Lung (tissue), 12 donors: ENCODE data around the gene DUSP2. TPM values are rescaled to one million over a fixed set of nuclear protein-coding genes. Genes with fewer than 3 reads are reported as not detected.
A peak's percentile ranks its signal among the peaks of the same experiment; 100 is the strongest.

Source experiments
- ATAC-seq: fragments of 200-7000 bp; cut with Tn5 transposase; one replicate; pipeline ENCODE4 v1.9.1; 2020; ENCODE audit warnings: moderate number of reproducible peaks; ENCODE audit not compliant: insufficient read depth, low FRiP score
- DNase-seq, 3 donors: peaks; one replicate each; pipeline ENCODE4 v3.0.0-alpha.2; 2013 to 2017
- H3K27ac ChIP-seq, 2 donors: one replicate each; pipeline ENCODE4 v1.5.1; 2013; ENCODE audit warnings: mild to moderate bottlenecking in 2 of 2, moderate library complexity in 2 of 2, control low read depth in 1 of 2, inconsistent platforms in 1 of 2, low read depth in 1 of 2, low read length in 1 of 2
- H3K27me3 ChIP-seq, 3 donors: one replicate each; pipeline ENCODE4 v1.5.1; 2013; ENCODE audit warnings: low read length in 2 of 3; ENCODE audit not compliant: control insufficient read depth in 3 of 3, insufficient read depth in 3 of 3
- H3K36me3 ChIP-seq, 4 donors: one replicate each; pipeline ENCODE4 v1.5.1; 2013; ENCODE audit warnings: low read length in 4 of 4, mild to moderate bottlenecking in 1 of 4, moderate library complexity in 1 of 4; ENCODE audit not compliant: control insufficient read depth in 4 of 4, insufficient read depth in 4 of 4
- H3K4me1 ChIP-seq, 5 donors: one replicate each; pipeline ENCODE4 v1.5.1; 2013; ENCODE audit warnings: low read length in 5 of 5, mild to moderate bottlenecking in 2 of 5, moderate library complexity in 1 of 5; ENCODE audit not compliant: control insufficient read depth in 5 of 5, insufficient read depth in 5 of 5
- H3K4me3 ChIP-seq: one replicate; pipeline ENCODE4 v1.5.1; 2013; ENCODE audit warnings: mild to moderate bottlenecking, control low read depth, moderate library complexity
- H3K9ac ChIP-seq, 2 donors: one replicate each; pipeline ENCODE4 v1.5.1; 2013; ENCODE audit warnings: low read length in 2 of 2, control low read depth in 1 of 2; ENCODE audit not compliant: insufficient read depth in 1 of 2
- H3K9me3 ChIP-seq, 4 donors: one replicate each; pipeline ENCODE4 v1.5.1; 2013; ENCODE audit warnings: low read length in 3 of 4, mild to moderate bottlenecking in 1 of 4, moderate library complexity in 1 of 4; ENCODE audit not compliant: control insufficient read depth in 4 of 4, insufficient read depth in 3 of 4
- CTCF ChIP-seq: IDR thresholded peaks from 2 replicates; pipeline ENCODE4 v1.5.1; 2012; ENCODE audit warnings: mild to moderate bottlenecking; ENCODE audit errors: control extremely low read depth, extremely low read depth
- WGBS, 2 donors: extraction: QIAGEN DNeasy Blood & Tissue Kit; methylation state at CpG; one replicate each; pipeline ENCODE4 v1.1.7; 2013; 5-methylcytosine and 5-hydroxymethylcytosine counted together
- polyA plus RNA-seq, 2 donors: library from polyadenylated mRNA; stranded (reverse); fragments of 200-250 nt; gene quantifications; one replicate each; pipeline ENCODE4 v1.2.1, GENCODE V29; 2013
- total RNA-seq, 2 donors: library from RNA; depleted of rRNA in 1 of 2; stranded (reverse); fragments of >200 nt in 1 of 2; gene quantifications; one replicate each; pipeline ENCODE4 v1.2.1, GENCODE V29; 2014 to 2021
- donor health status: control.
- donor health status: control.
- donor health status: Bipolar disorder and iron deficiency.
- donor health status: healthy.
- donor health status: DM: yes; HTN: yes; CAD: no.

Gene DUSP2
- total and polyA plus RNA-seq, 4 donors, result 3.5 to 33.6 (median 5.8) TPM

- 87 to 90% methylated on average over 6 of the region's 6 CpGs for WGBS, 2 donors
- no peak overlapping the region for H3K4me3 ChIP-seq
- no peak for DNase-seq
- H3K36me3 ChIP-seq, result peaks cover 0 to 1% (median 0%) of the 10 kb centered on the region in 4 donors
- H3K4me1 ChIP-seq, result peaks cover 0 to 5% (median 0%) of the 10 kb centered on the region in 5 donors
- H3K9ac ChIP-seq, result no peak overlapping the region
- H3K27ac ChIP-seq, result no peak overlapping the region
- H3K9me3 ChIP-seq, result no peaks in the 10 kb centered on the region
- H3K27me3 ChIP-seq, result no peaks in the 10 kb centered on the region
- no peak for ATAC-seq
- no peak for TF ChIP-seq CTCF
Observed at GRCh38 chr2:96175951-96176350, 30.7 kb upstream of the DUSP2 start.

GRCh38 chr2:96174251-96175144 lies 29.3 kb upstream of the DUSP2 start:
- no peak overlapping the region for H3K27ac ChIP-seq
- peak; percentile 64 to 72 (median 65) for DNase-seq
- no peaks in the 10 kb centered on the region for H3K36me3 ChIP-seq
- H3K27me3 ChIP-seq, result no peaks in the 10 kb centered on the region
- ATAC-seq, result peak; percentile 86
- H3K9ac ChIP-seq, result no peak overlapping the region
- peaks cover 0 to 5% (median 0%) of the 10 kb centered on the region in 5 donors for H3K4me1 ChIP-seq
- WGBS, 2 donors, result 50 to 51% methylated on average over 8 of the region's 8 CpGs
- H3K4me3 ChIP-seq, result no peak overlapping the region
- H3K9me3 ChIP-seq, result peaks cover 0 to 3% (median 1%) of the 10 kb centered on the region in 4 donors
- peak; percentile 87 for TF ChIP-seq CTCF

GRCh38 chr2:96171831-96172230 lies 26.6 kb upstream of the DUSP2 start:
- Histone ChIP-seq H3K4me3 (no peak overlapping the region), H3K36me3 (no peaks in the 10 kb centered on the region), H3K9me3 (peaks cover 0 to 3% (median 1%) of the 10 kb centered on the region in 4 donors), H3K27ac (no peak overlapping the region), H3K9ac (no peak overlapping the region), H3K27me3 (no peaks in the 10 kb centered on the region), H3K4me1 (peaks cover 0 to 3% (median 0%) of the 10 kb centered on the region in 5 donors)
- no peak for TF ChIP-seq CTCF
- no peak for ATAC-seq
- DNase-seq, result no peak
- WGBS, 2 donors, result 93 to 95% methylated on average over 15 of the region's 15 CpGs
